NCI-H2107 treated with DMSO at 0.1 percent for 48 hours (cell line): ENCODE data around the gene CLEC14A.

ENCODE experiments used
- DNase-seq: peaks from one replicate; lab custom pipeline; 2025; ENCODE audit not compliant: unreplicated experiment; lab: John Stamatoyannopoulos, UW

The CLEC14A gene

GRCh38 chr14:38206689-38207376, 49.1 kb downstream of the CLEC14A start:
- no peak for DNase-seq

GRCh38 chr14:38205949-38206665, 49.8 kb downstream of the CLEC14A start:
- no peak for DNase-seq

- DNase-seq = no peak
These were observed 50.6 kb downstream of the CLEC14A start for GRCh38 chr14:38205119-38205813.

GRCh38 chr14:38204719-38205115, 51.2 kb downstream of the CLEC14A start:
- no peak for DNase-seq
